Stimulated activated CD4-positive, alpha-beta T cell treated with anti-CD3 and anti-CD28 coated beads, Interleukin-4, amount 100 ng/mL, for 24 hours (primary cell): ENCODE data around the gene NFYA.

Experiments
- DNase-seq: peaks from one replicate; pipeline ENCODE4 v3.0.0-alpha.2; 2020

Gene NFYA

GRCh38 chr6:41122373-41122772, 49.6 kb downstream of the NFYA start:
- no peak for DNase-seq

GRCh38 chr6:41122918-41123317, 50.1 kb downstream of the NFYA start:
- no peak for DNase-seq

GRCh38 chr6:41125282-41125681, 52.5 kb downstream of the NFYA start:
- DNase-seq: no peak

DNA sequence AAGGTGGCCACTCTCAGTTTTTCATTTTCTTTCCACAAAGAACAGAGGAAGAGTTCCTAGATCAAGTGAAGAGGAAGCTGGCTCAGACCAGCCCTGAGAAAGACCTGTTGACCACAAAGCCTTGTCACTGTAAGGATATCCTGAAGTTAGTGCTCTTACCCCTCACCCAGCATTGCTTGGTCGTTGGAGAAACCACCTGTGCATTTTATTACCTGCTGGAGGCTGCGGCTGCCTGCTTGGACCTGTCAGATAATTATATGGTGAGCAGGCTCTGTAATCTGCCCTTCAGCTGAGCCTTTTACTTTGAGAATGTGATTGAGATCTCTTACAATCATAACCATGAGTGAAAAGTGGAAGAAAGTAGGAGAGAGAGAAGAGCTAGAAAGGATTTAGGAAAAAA, 59.5 kb downstream of the NFYA start:
- no peak for DNase-seq

DNA sequence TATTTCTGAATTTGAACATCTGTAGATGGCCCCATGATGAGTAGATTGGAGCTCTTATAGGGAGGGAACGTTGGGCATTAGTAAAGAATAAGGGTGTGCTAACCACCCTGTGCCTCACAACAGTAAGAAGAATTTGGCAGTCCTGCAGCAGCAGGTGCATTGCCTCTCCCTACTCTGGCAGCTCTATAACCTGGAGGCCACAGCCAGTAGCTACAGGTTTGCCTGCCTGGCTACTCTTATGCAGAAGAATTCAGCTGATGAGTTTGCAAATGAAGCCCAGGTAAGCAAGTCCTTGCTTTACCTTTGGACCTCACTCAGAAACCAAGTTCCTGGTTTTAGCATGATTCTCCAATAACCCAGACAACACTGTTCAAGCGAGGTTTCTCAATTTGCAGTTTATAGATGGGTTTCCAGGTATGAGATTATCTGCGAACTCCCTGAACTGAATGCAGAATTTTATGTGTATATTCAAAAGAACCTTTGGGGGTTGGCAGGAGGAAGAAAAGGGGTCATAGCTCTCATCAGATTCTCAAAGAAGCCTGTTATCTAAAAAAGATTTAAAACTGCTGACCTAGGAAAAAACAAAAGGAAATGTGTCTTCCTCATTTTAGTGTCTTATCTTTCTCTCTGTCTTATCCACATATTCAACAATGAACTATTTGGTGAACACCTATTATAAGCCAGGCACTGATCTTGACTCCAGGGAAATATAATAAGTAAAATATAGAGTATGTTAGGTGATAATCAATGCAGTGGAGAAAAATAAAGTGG, 62.5 kb downstream of the NFYA start:
- DNase-seq: no peak

GRCh38 chr6:41136911-41137310, 64.1 kb downstream of the NFYA start:
- DNase-seq: no peak

DNA sequence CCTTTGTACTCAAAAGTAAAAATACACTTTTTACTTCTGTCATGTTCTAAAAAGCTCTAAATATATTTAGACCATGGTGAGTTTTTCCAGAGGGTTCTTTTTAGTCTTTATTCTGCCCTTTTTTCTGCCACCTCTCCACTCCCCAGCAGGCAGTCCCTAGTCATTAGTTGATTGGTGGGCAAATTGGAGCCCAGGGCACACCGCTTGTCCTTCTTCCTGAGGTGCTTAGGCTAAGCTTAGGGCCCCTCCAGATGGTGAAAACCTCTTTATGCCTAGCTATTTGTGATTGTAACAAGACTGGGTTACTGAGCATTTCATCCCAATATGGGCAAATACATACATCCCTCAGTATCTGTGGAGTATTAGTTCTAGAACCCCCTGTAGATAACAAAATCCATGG, 75.1 kb downstream of the NFYA start:
- DNase-seq: no peak
